SU-DHL-6 (cell line): Measurements from ENCODE around the gene ALDOC.

ENCODE experiments used
- H2AFZ ChIP-seq: fragments of 200-600 bp; sonication (generic); 2 replicates; pipeline ENCODE4 v1.6.1; 2014; ENCODE audit warnings: low read depth, mild to moderate bottlenecking, moderate library complexity, mixed read lengths, antibody characterized with exemption, low read length; ENCODE audit not compliant: severe bottlenecking
- H3F3A ChIP-seq: fragments of 200-600 bp; shearing (Covaris generic); 2 replicates; pipeline ENCODE4 v1.6.0; 2016; ENCODE audit warnings: antibody characterized with exemption, mild to moderate bottlenecking; ENCODE audit not compliant: insufficient read depth
- H3K27ac ChIP-seq: fragments of 200-600 bp; sonication (generic); 2 replicates; pipeline ENCODE4 v1.5.1; 2016; ENCODE audit warnings: low read depth, mild to moderate bottlenecking, low read length, moderate library complexity, mixed read lengths
- H3K27me3 ChIP-seq: fragments of 200-600 bp; sonication (generic), shearing (Covaris generic); 2 replicates; pipeline ENCODE4 v1.6.0; 2014; ENCODE audit warnings: mild to moderate bottlenecking, low read length
- H3K36me3 ChIP-seq: fragments of 200-600 bp; sonication (generic); 2 replicates; pipeline ENCODE4 v1.6.1; 2014; ENCODE audit warnings: mild to moderate bottlenecking, low read length, mixed read lengths
- H3K4me2 ChIP-seq: fragments of 300-600, 200-600 bp; shearing (Covaris generic), sonication (generic); 2 replicates; pipeline ENCODE4 v1.6.0; 2014; ENCODE audit warnings: low read length, low read depth, mild to moderate bottlenecking; ENCODE audit not compliant: poor library complexity, severe bottlenecking
- H3K4me3 ChIP-seq: fragments of 200-600 bp; sonication (generic); 2 replicates; pipeline ENCODE4 v1.5.1; 2014; ENCODE audit warnings: antibody characterized with exemption, low read length, mild to moderate bottlenecking, mixed read lengths; ENCODE audit not compliant: insufficient read depth, poor library complexity, severe bottlenecking
- H3K79me2 ChIP-seq: fragments of 200-600 bp; sonication (generic); 2 replicates; pipeline ENCODE4 v1.6.1; 2014; ENCODE audit warnings: mild to moderate bottlenecking, low read length, moderate library complexity; ENCODE audit not compliant: insufficient read depth
- H3K9ac ChIP-seq: fragments of 200-600 bp; sonication (generic); 2 replicates; pipeline ENCODE4 v1.7.0; 2014; ENCODE audit warnings: mild to moderate bottlenecking, low read length
- H3K9me2 ChIP-seq: fragments of 200-600 bp; sonication (generic); replicated peaks from 2 replicates; pipeline ENCODE4 v1.6.1; 2014; ENCODE audit warnings: low read length; ENCODE audit not compliant: insufficient read depth
- H3K9me3 ChIP-seq: fragments of 200-600 bp; sonication (generic); 2 replicates; pipeline ENCODE4 v1.6.1; 2014; ENCODE audit warnings: low read length, mixed read lengths; ENCODE audit not compliant: insufficient read depth
- H4K20me1 ChIP-seq: fragments of 200-600 bp; sonication (generic); 2 replicates; pipeline ENCODE4 v1.6.1; 2014; ENCODE audit warnings: low read depth, mild to moderate bottlenecking, antibody characterized with exemption, low read length, moderate library complexity, mixed read lengths
- EZH2phosphoT487 ChIP-seq: fragments of 200-600 bp; sonication (generic), shearing (Covaris generic); conservative IDR thresholded peaks from 2 replicates; pipeline ENCODE4 v1.6.1; 2018; ENCODE audit warnings: mild to moderate bottlenecking, antibody characterized with exemption, low read length, moderate library complexity, mixed read lengths
- TF ChIP-seq, protein P1 (sequence below): fragments of 200-600 bp; sonication (generic); IDR thresholded peaks from one replicate; pipeline ENCODE4 v1.5.1; 2017; ENCODE audit warnings: antibody characterized with exemption, mild to moderate bottlenecking, low read length, moderate library complexity; ENCODE audit not compliant: insufficient read depth, poor library complexity, severe bottlenecking

ALDOC gene

DNA sequence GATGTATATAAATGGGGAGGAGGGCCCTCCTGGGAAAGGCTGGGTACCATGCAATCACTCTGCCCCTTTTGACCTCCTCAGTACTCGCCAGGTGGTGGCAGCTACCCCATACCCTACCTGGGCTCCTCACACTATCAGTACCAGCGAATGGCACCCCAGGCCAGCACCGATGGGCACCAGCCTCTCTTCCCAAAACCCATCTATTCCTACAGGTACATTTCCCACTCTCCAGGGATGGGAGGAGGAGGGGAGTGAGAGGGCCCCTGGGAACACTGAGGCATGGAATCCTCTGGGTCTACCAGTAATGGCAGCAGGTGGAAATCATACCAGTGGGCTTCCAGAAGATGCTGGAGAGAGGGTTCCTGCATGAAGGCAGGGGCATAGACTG lies 47.7 kb downstream of the ALDOC start:
- Histone ChIP-seq H3K4me2 (no peak overlapping the region), H3K36me3 (no peaks in the 10 kb centered on the region), H3K27me3 (no peaks in the 10 kb centered on the region), H3F3A (no peaks in the 10 kb centered on the region), H3K27ac (no peak overlapping the region), H3K9ac (no peak overlapping the region), H4K20me1 (no peaks in the 10 kb centered on the region), H3K9me3 (no peaks in the 10 kb centered on the region), H3K4me3 (no peak overlapping the region), H3K9me2 (no peaks in the 10 kb centered on the region), H3K79me2 (no peaks in the 10 kb centered on the region), H2AFZ (no peak overlapping the region)
- no peak for TF ChIP-seq EZH2phosphoT487
- TF ChIP-seq, protein P1, sequence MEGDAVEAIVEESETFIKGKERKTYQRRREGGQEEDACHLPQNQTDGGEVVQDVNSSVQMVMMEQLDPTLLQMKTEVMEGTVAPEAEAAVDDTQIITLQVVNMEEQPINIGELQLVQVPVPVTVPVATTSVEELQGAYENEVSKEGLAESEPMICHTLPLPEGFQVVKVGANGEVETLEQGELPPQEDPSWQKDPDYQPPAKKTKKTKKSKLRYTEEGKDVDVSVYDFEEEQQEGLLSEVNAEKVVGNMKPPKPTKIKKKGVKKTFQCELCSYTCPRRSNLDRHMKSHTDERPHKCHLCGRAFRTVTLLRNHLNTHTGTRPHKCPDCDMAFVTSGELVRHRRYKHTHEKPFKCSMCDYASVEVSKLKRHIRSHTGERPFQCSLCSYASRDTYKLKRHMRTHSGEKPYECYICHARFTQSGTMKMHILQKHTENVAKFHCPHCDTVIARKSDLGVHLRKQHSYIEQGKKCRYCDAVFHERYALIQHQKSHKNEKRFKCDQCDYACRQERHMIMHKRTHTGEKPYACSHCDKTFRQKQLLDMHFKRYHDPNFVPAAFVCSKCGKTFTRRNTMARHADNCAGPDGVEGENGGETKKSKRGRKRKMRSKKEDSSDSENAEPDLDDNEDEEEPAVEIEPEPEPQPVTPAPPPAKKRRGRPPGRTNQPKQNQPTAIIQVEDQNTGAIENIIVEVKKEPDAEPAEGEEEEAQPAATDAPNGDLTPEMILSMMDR, result no peak

DNA sequence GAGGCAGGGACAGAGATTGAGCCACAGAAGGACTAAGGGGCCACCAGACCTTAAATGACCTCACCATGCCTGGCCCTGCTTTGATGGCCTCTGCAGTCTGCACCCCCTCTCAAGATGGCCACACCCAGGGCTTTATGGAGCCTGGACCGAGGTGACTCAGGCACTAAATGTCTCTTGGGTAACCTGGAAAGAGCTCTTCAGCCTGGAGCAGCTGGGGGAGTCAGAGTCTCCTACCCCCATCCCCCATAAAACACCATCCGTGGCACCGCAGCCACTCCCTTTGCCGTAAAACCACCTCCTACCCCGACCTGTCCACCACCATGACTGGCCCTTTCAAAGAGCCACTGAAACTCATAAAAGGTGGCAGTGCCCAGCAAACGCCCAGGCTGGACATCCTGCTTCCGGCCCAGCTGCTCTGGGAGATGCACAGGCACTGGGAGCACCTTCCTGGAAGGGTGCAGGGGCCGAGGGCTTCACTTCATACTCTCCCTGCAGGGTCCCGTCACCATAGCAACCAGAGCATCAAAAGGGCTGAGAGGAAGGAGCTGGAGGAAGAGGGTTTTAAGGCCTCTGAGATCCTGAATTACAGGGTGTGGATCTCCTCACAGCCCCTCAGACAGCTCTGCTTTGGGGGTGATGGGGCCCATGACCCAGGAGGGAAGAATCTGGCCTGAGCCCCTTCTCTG lies 48.2 kb downstream of the ALDOC start:
- no peak overlapping the region for H3K4me2 ChIP-seq

DNA sequence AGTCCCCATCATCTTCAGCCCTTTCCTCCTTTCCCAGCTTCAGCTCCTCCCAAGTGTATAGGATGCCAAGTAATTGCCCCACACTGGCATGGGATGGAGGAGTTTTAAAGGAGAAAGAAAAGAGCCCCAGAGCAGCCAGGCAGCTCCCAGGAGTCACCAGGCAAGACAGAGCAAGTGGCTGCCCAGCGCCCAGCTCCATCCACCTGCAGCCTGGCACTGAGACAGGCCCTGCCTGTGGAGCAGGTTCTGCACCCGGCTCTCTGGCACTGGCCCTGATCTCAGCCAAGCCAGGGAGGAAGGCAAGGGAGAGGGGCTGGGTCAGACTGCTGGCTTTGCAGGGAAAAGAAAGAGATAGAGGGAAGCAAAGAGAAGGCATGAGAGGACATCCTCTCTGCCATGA lies 48.8 kb downstream of the ALDOC start:
- Histone ChIP-seq H3K9me2 (no peaks in the 10 kb centered on the region), H2AFZ (no peak overlapping the region), H3K4me2 (no peak overlapping the region)

More for the DNA sequence above, 48.2 kb downstream of the ALDOC start:
- no peaks in the 10 kb centered on the region for H3K9me3 ChIP-seq
- H3K4me3 ChIP-seq, result no peak overlapping the region
- H2AFZ ChIP-seq, result no peak overlapping the region
- H3K36me3 ChIP-seq, result no peaks in the 10 kb centered on the region
- no peaks in the 10 kb centered on the region for H4K20me1 ChIP-seq
- TF ChIP-seq, protein P1, result no peak
- TF ChIP-seq EZH2phosphoT487, result no peak
- no peaks in the 10 kb centered on the region for H3K27me3 ChIP-seq
- no peaks in the 10 kb centered on the region for H3F3A ChIP-seq
- H3K79me2 ChIP-seq, result no peaks in the 10 kb centered on the region
- no peak overlapping the region for H3K9ac ChIP-seq
- no peak overlapping the region for H3K27ac ChIP-seq
- H3K9me2 ChIP-seq, result no peaks in the 10 kb centered on the region

More for the DNA sequence above, 48.8 kb downstream of the ALDOC start:
- H3K79me2 ChIP-seq, result no peaks in the 10 kb centered on the region
- no peaks in the 10 kb centered on the region for H4K20me1 ChIP-seq
- no peak overlapping the region for H3K9ac ChIP-seq
- H3K27ac ChIP-seq, result no peak overlapping the region
- H3K9me3 ChIP-seq, result no peaks in the 10 kb centered on the region
- H3K36me3 ChIP-seq, result no peaks in the 10 kb centered on the region
- no peaks in the 10 kb centered on the region for H3F3A ChIP-seq
- H3K27me3 ChIP-seq, result no peaks in the 10 kb centered on the region
- TF ChIP-seq, protein P1, result no peak
- TF ChIP-seq EZH2phosphoT487, result no peak
- no peak overlapping the region for H3K4me3 ChIP-seq
